ENCODE results near the gene FRS3.

- no peak for TF ChIP-seq CTCF (IDR thresholded peaks at IDR 0.05)
- TF ChIP-seq POLR2A (IDR thresholded peaks at IDR 0.05), result no peak
Measured at GRCh38 chr6:41813956-41814355, 34.3 kb upstream of the FRS3 start.

All from heart left ventricle (tissue), 13 donors.